Esophagus squamous epithelium (tissue), 5 donors: ENCODE measurements around the gene PDZK1IP1. TPM values are rescaled to one million over a fixed set of nuclear protein-coding genes. Genes with fewer than 3 reads are reported as not detected.
A peak's percentile ranks its signal among the peaks of the same experiment; 100 is the strongest.

Source experiments
- DNase-seq: peaks from one replicate; lab custom pipeline; 2025; lab: John Stamatoyannopoulos, UW
- H3K27ac ChIP-seq, 4 donors: fragments of 200-600 bp; sonication (generic); one replicate each; pipeline ENCODE4 v1.5.1; 2016 to 2019; ENCODE audit warnings: mild to moderate bottlenecking in 1 of 4
- H3K27me3 ChIP-seq, 4 donors: fragments of 200-600 bp; sonication (generic); 1 replicate in 3 of 4; 2 replicates in 1 of 4; pipeline versions ENCODE4 v1.5.1 to v1.6.0; 2017 to 2021; ENCODE audit warnings: antibody characterized with exemption in 1 of 4
- H3K36me3 ChIP-seq, 3 donors: fragments of 200-600 bp; sonication (generic); one replicate each; pipeline ENCODE4 v1.5.1; 2016 to 2019
- H3K4me1 ChIP-seq, 3 donors: fragments of 200-600 bp; sonication (generic); one replicate each; pipeline ENCODE4 v1.5.1; 2017 to 2019
- H3K4me3 ChIP-seq, 4 donors: fragments of 200-600 bp; sonication (generic); 1 replicate in 3 of 4; 2 replicates in 1 of 4; pipeline ENCODE4 v1.5.1; 2016 to 2019; ENCODE audit warnings: mild to moderate bottlenecking in 2 of 4, moderate library complexity in 1 of 4
- H3K9me3 ChIP-seq, 3 donors: fragments of 200-600 bp; sonication (generic); one replicate each; pipeline ENCODE4 v1.5.1; 2016 to 2019
- CTCF ChIP-seq, 6 experiments: fragments of 450-650 bp in 4 of 6; fragments of 200-600 bp in 2 of 6; sonication (generic) in 2 of 6; IDR thresholded peaks; one replicate each; pipeline ENCODE4 v1.5.1; 2016 to 2019; ENCODE audit warnings: antibody characterized with exemption in 6 of 6, mild to moderate bottlenecking in 4 of 6, moderate library complexity in 4 of 6
- POLR2A ChIP-seq, 4 donors: fragments of 450-650 bp; IDR thresholded peaks; one replicate each; pipeline ENCODE4 v1.6.1; 2017; ENCODE audit warnings: antibody characterized with exemption in 4 of 4, mild to moderate bottlenecking in 4 of 4, moderate library complexity in 3 of 4
- WGBS, 2 donors: methylation state at CpG; one replicate each; pipeline ENCODE4 v1.1.5; 2018; 5-methylcytosine and 5-hydroxymethylcytosine counted together
- intact Hi-C: fragments of 100-400 bp; cut with DNase I; formaldehyde crosslinking; loops from one replicate; pipeline ENCODE4 v1.15.0; 2022
- total RNA-seq, 4 donors: library from RNA; depleted of rRNA; stranded (reverse); fragments of >200 nt; gene quantifications; one replicate each; pipeline ENCODE4 v1.1.0, GENCODE V29; 2016
- donor health status: DM: yes; HTN: yes; CAD: no.

PDZK1IP1 gene
- total RNA-seq, 4 donors from 2014 or later, result 9.7 to 429 (median 312) TPM

DNA sequence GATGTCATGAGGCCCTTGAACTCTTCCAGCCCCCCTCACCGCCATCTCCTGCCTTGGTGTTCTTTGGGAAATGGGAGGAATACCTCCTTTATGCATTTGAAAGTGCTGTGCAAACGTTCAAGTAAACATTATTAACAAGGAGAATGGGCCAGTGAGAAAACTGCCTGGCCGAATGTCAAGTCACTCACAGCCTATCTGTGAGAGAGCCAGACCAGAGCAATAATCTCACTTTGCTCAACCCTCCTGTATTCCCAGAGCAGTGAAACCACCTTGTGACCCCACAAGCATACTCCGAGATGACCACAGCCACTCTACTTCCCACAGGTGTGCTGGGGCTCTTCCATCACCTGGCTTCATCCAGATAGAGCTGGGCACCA is 37.0 kb upstream of the PDZK1IP1 start:
- peak overlapping the region in 1 of 4 donors; percentile 40 for H3K4me3 ChIP-seq
- peaks cover 33 to 100% (median 58%) of the 10 kb centered on the region in 4 donors for H3K27me3 ChIP-seq
- intact Hi-C loops, result no loop called here
- WGBS, 2 donors, result 46 to 68% methylated on average over 2 to 4 of the region's 4 CpGs
- H3K9me3 ChIP-seq, result no peaks in the 10 kb centered on the region
- TF ChIP-seq CTCF (IDR thresholded peaks at IDR 0.05) (no peak), POLR2A (IDR thresholded peaks at IDR 0.05) (no peak)
- no peak for DNase-seq
- H3K4me1 ChIP-seq, result peaks cover 20 to 60% (median 23%) of the 10 kb centered on the region in 3 donors
- H3K27ac ChIP-seq, result peak overlapping the region in 2 of 4 donors; percentile 16 to 40
- no peaks in the 10 kb centered on the region for H3K36me3 ChIP-seq

- no peaks in the 10 kb centered on the region for H3K36me3 ChIP-seq
- intact Hi-C loops, result no loop called here
- H3K4me1 ChIP-seq, result peaks cover 15 to 55% (median 17%) of the 10 kb centered on the region in 3 donors
- no peak for TF ChIP-seq CTCF (IDR thresholded peaks at IDR 0.05)
- no peak for TF ChIP-seq POLR2A (IDR thresholded peaks at IDR 0.05)
- no peaks in the 10 kb centered on the region for H3K9me3 ChIP-seq
- H3K27ac ChIP-seq, result peak overlapping the region in 2 of 4 donors; percentile 16 to 40
- peak overlapping the region in 3 of 4 donors; percentile 16 to 64 (median 40) for H3K4me3 ChIP-seq
- no peak for DNase-seq
- 24 to 25% methylated on average over 9 to 15 of the region's 19 CpGs for WGBS, 2 donors
- H3K27me3 ChIP-seq, result peaks cover 33 to 100% (median 53%) of the 10 kb centered on the region in 4 donors
Observed at GRCh38 chr1:47226121-47226838, 36.4 kb upstream of the PDZK1IP1 start.

DNA sequence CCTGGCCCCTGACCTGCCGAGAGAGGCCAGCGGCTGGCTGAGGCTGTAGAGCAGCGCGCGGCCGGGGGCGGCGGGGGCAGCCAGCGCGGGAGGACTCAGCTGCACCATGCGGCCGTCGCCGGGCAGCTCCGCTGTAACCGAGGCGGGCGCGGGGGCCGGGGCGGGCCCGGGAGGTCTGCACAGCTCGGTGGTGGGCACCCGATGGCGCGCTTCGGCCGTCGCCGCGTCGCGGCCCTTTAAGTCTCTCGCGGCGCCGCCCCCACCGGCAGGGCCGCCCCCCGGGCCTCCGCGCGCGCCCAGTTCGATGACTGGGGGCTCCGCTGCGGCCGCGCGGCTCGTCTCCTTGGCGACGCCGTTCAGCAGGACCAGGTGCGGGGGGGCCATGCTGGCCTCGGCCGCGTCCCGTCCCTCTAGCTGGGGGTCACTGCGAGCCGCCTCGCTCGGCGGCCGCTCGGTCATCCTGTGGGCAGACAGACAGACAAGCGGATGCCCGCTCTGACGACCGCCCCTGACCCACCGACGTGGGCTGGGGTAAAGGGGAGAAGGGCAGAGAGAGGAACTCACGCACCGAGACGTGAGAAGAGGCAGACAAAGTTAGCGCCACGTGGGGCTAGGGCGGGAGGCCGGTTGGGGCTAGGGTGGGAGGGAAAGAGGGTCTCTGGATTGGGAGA is 35.7 kb upstream of the PDZK1IP1 start:
- peak overlapping the region; percentile 1 to 64 (median 28) for H3K4me3 ChIP-seq
- TF ChIP-seq POLR2A (IDR thresholded peaks at IDR 0.05) (no peak), CTCF (IDR thresholded peaks at IDR 0.05) (no peak)
- H3K27ac ChIP-seq, result peak overlapping the region in 1 of 4 donors; percentile 16
- no peak for DNase-seq
- 5 to 9% methylated on average over 9 to 13 of the region's 79 CpGs for WGBS, 2 donors
- H3K36me3 ChIP-seq, result no peaks in the 10 kb centered on the region
- H3K27me3 ChIP-seq, result peaks cover 26 to 100% (median 46%) of the 10 kb centered on the region in 4 donors
- intact Hi-C loops, result no loop called here
- no peaks in the 10 kb centered on the region for H3K9me3 ChIP-seq
- H3K4me1 ChIP-seq, result peaks cover 10 to 48% (median 15%) of the 10 kb centered on the region in 3 donors

DNA sequence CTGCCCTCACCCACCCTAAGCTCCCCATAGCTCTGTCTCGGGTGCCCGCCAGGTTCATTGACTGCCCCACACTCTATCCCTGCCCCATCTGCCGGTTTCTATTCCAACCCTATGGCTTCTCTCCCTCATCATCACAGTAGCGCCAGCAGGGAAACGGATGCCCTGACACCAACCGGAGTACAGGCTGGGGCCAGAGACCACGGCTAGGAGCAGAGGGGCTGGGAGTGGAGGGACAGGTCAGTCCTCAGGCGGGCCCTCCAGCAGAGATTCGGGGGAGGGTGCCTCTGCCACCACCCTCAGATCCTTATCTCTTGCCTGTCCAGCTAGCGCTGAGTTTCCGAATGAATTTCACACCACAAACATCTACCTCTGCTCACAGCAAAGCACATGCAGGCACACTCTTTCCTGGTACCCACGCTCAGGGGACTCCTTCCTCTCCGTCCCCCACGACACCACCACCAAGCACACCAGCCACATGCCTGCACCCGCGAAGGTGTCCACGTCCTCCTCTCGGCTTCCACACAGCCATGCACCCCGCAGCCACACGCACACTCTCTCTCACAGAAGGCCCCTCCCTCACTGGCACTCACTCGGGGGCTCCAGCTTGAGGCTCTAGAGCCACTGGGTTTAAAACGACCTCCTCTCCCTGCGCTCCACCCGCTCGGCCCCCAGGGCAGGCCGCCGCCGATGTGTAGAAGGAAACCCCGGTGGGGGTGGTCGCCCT is 35.0 kb upstream of the PDZK1IP1 start:
- peak overlapping the region in 3 of 4 donors; percentile 1 to 64 (median 40) for H3K4me3 ChIP-seq
- no peak for TF ChIP-seq POLR2A (IDR thresholded peaks at IDR 0.05)
- no peak for TF ChIP-seq CTCF (IDR thresholded peaks at IDR 0.05)
- peaks cover 10 to 43% (median 15%) of the 10 kb centered on the region in 3 donors for H3K4me1 ChIP-seq
- H3K27me3 ChIP-seq, result peaks cover 19 to 98% (median 39%) of the 10 kb centered on the region in 4 donors
- H3K27ac ChIP-seq, result peak overlapping the region in 1 of 4 donors; percentile 16
- no peaks in the 10 kb centered on the region for H3K36me3 ChIP-seq
- 2 to 27% methylated on average over 11 to 15 of the region's 30 CpGs for WGBS, 2 donors
- intact Hi-C loops, result no loop called here
- H3K9me3 ChIP-seq, result no peaks in the 10 kb centered on the region
- DNase-seq, result no peak
